H1 (cell line): ENCODE results near the gene PAX4. TPM values are rescaled to one million over a fixed set of nuclear protein-coding genes. Genes with fewer than 3 reads are reported as not detected.

ENCODE experiments used
- ATF2 ChIP-seq: IDR thresholded peaks from 2 replicates; pipeline ENCODE4 v1.6.1; 2012; ENCODE audit warnings: low read length, inconsistent platforms
- BACH1 ChIP-seq: IDR thresholded peaks from 2 replicates; pipeline ENCODE4 v1.6.1; 2012; ENCODE audit warnings: low read length, improper control_type of control experiment
- CEBPB ChIP-seq: IDR thresholded peaks from 2 replicates; pipeline ENCODE4 v1.6.1; 2012; ENCODE audit warnings: low read depth, low read length
- CHD1 ChIP-seq: IDR thresholded peaks from 2 replicates; pipeline ENCODE4 v1.6.1; 2012; ENCODE audit warnings: low read depth, low read length, improper control_type of control experiment
- CTBP2 ChIP-seq: IDR thresholded peaks from 2 replicates; pipeline ENCODE4 v1.7.0; 2011; ENCODE audit warnings: borderline replicate concordance, mild to moderate bottlenecking, moderate library complexity, mixed read lengths, low read length; ENCODE audit not compliant: insufficient read depth, insufficient read length
- E2F6 ChIP-seq: IDR thresholded peaks from 2 replicates; pipeline ENCODE4 v1.6.1; 2012; ENCODE audit warnings: inconsistent platforms
- KDM1A ChIP-seq: fragments of 200-600, 300-600 bp; sonication (generic); IDR thresholded peaks from 2 replicates; pipeline ENCODE4 v1.7.1; 2016; ENCODE audit warnings: mild to moderate bottlenecking, low read length, borderline replicate concordance
- KDM4A ChIP-seq: IDR thresholded peaks from one replicate; pipeline ENCODE4 v1.7.1; 2012; ENCODE audit warnings: low read depth, mild to moderate bottlenecking, moderate library complexity, low read length, inconsistent platforms; ENCODE audit not compliant: severe bottlenecking
- KDM5A ChIP-seq: fragments of 200-600 bp; IDR thresholded peaks from 2 replicates; pipeline ENCODE4 v1.7.1; 2012; ENCODE audit warnings: mild to moderate bottlenecking, low read length, inconsistent platforms, mixed read lengths
- MAFK ChIP-seq: IDR thresholded peaks from 2 replicates; pipeline ENCODE4 v1.6.1; 2012; ENCODE audit warnings: low read depth, mild to moderate bottlenecking, improper control_type of control experiment, low read length
- POLR2A ChIP-seq, 2 experiments: IDR thresholded peaks; 1 replicate in 1 of 2; 2 replicates in 1 of 2; pipeline ENCODE4 v1.6.1; 2011; ENCODE audit warnings: low read depth in 2 of 2, low read length in 2 of 2, mild to moderate bottlenecking in 2 of 2; ENCODE audit errors: control extremely low read depth in 1 of 2
- POLR2AphosphoS5 ChIP-seq: IDR thresholded peaks from 2 replicates; pipeline ENCODE4 v1.6.1; 2011; ENCODE audit warnings: low read depth, low read length
- RBBP5 ChIP-seq: IDR thresholded peaks from 2 replicates; pipeline ENCODE4 v1.7.1; 2012; ENCODE audit warnings: low read depth, mild to moderate bottlenecking, inconsistent platforms, low read length, moderate library complexity, borderline replicate concordance
- RFX5 ChIP-seq: IDR thresholded peaks from 2 replicates; pipeline ENCODE4 v1.6.1; 2011; ENCODE audit warnings: low read depth, low read length, improper control_type of control experiment, borderline replicate concordance
- RXRA ChIP-seq: IDR thresholded peaks from 2 replicates; pipeline ENCODE4 v1.6.1; 2011; ENCODE audit warnings: low read depth, mild to moderate bottlenecking, low read length, moderate library complexity; ENCODE audit not compliant: insufficient read depth
- SP1 ChIP-seq: IDR thresholded peaks from 2 replicates; pipeline ENCODE4 v1.6.1; 2011; ENCODE audit warnings: low read depth, low read length
- SP2 ChIP-seq: IDR thresholded peaks from 2 replicates; pipeline ENCODE4 v1.6.1; 2012; ENCODE audit warnings: mild to moderate bottlenecking, low read length, inconsistent platforms
- SRF ChIP-seq: IDR thresholded peaks from 2 replicates; pipeline ENCODE4 v1.6.1; 2011; ENCODE audit warnings: mild to moderate bottlenecking, low read depth, low read length, moderate library complexity
- TAF1 ChIP-seq: IDR thresholded peaks from 2 replicates; pipeline ENCODE4 v1.6.1; 2011; ENCODE audit warnings: mild to moderate bottlenecking, low read depth, low read length
- TAF7 ChIP-seq: optimal IDR thresholded peaks from 2 replicates; pipeline ENCODE3; 2011; ENCODE audit warnings: low read depth, mild to moderate bottlenecking, inconsistent platforms, low read length, moderate library complexity, borderline replicate concordance
- TCF12 ChIP-seq: IDR thresholded peaks from 2 replicates; pipeline ENCODE4 v1.6.1; 2011; ENCODE audit warnings: low read depth, mild to moderate bottlenecking, low read length
- USF2 ChIP-seq: IDR thresholded peaks from 2 replicates; pipeline ENCODE4 v1.6.1; 2011; ENCODE audit warnings: low read length, improper control_type of control experiment
- polyA plus RNA-seq, 7 experiments: library from polyadenylated mRNA; depleted of rRNA in 3 of 7; stranded (reverse) in 5 of 7; unstranded in 2 of 7; fragments of >200 nt in 5 of 7; fragments of 200-250 nt in 2 of 7; gene quantifications; 1 replicate in 5 of 7; 2 replicates in 1 of 7; 4 replicates in 1 of 7; pipeline versions ENCODE4 v1.2.1 to v1.2.3, GENCODE V29; 2011 to 2013; ENCODE audit warnings: missing spikeins in 2 of 7, mixed read lengths in 2 of 7
- total RNA-seq: library from RNA; stranded (reverse); fragmentation: NEBNext Ultra II Directional; extraction: Animal tissue kit (Norgen Biotek cat#: 25700); gene quantifications from 2 replicates; pipeline ENCODE4 v1.2.1, GENCODE V29; 2021

Gene PAX4
- total and polyA plus RNA-seq, 2 of the 8 experiments (the other 6 are each of a cell fraction or from before 2014, with no cell fraction given), result 0.20 TPM; not detected in 1

GRCh38 chr7:127651556-127652332 lies 33.8 kb upstream of the PAX4 start, which contains the start of gene SND1 (continued):
- TF ChIP-seq SP2 (peak; percentile 44), ATF2 (no peak), KDM5A (no peak), RFX5 (no peak), SRF (peak; percentile 83), POLR2A (IDR thresholded peaks at IDR 0.05; ENCODE audit: control extremely low read depth in 1 of 2, low read depth in 2 of 2, low read length in 2 of 2) (peak; percentile 92 to 95), TCF12 (no peak), TAF7 (peak; percentile 76), E2F6 (peak; percentile 48), TAF1 (peak; percentile 85), BACH1 (peak; percentile 9; the same call in 1 of the 2 replicates), CTBP2 (no peak), KDM1A (no peak), RXRA (no peak), KDM4A (peak; percentile 8), CEBPB (no peak), SP1 (peak; percentile 57), RBBP5 (peak; percentile 80; the same call in 1 of the 2 replicates), USF2 (no peak), CHD1 (no peak), MAFK (no peak), POLR2AphosphoS5 (peak; percentile 89)
